Lower leg skin (tissue), 4 donors: Measurements from ENCODE around the gene FRY. TPM values are rescaled to one million over a fixed set of nuclear protein-coding genes. Genes with fewer than 3 reads are reported as not detected.

Experiments
- DNase-seq, 2 donors: peaks; one replicate each; pipeline ENCODE4 v3.0.0-alpha.2; 2019; ENCODE audit warnings: low spot score in 2 of 2
- H3K4me3 ChIP-seq: fragments of 200-600 bp; sonication (generic); 2 replicates; pipeline ENCODE4 v1.5.1; 2017; ENCODE audit warnings: mild to moderate bottlenecking, low read depth; ENCODE audit not compliant: poor library complexity, severe bottlenecking
- POLR2A ChIP-seq, 2 donors: fragments of 450-650 bp; IDR thresholded peaks; one replicate each; pipeline ENCODE4 v1.6.1; 2016 to 2017; ENCODE audit warnings: antibody characterized with exemption in 2 of 2, mild to moderate bottlenecking in 1 of 2, moderate library complexity in 1 of 2
- WGBS, 2 donors: methylation state at CpG; one replicate each; pipeline ENCODE4 v1.1.5; 2018; 5-methylcytosine and 5-hydroxymethylcytosine counted together
- intact Hi-C: fragments of 100-400 bp; cut with DNase I; formaldehyde crosslinking; loops from one replicate; pipeline ENCODE4 v1.15.0; 2023; ENCODE audit warnings: low total_unique reads
- total RNA-seq, 4 donors: library from RNA; depleted of rRNA; stranded (reverse); fragments of >200 nt; gene quantifications; one replicate each; pipeline ENCODE4 v1.1.0, GENCODE V29; 2016
- TF ChIP-seq, protein P1 (sequence below), 3 donors: fragments of 450-650 bp; IDR thresholded peaks; one replicate each; pipeline ENCODE4 v1.5.1; 2016; ENCODE audit warnings: antibody characterized with exemption in 3 of 3, mild to moderate bottlenecking in 3 of 3, moderate library complexity in 2 of 3

Gene FRY
- total RNA-seq, 4 donors from 2014 or later = 24.9 to 39.6 (median 35.9) TPM

DNA sequence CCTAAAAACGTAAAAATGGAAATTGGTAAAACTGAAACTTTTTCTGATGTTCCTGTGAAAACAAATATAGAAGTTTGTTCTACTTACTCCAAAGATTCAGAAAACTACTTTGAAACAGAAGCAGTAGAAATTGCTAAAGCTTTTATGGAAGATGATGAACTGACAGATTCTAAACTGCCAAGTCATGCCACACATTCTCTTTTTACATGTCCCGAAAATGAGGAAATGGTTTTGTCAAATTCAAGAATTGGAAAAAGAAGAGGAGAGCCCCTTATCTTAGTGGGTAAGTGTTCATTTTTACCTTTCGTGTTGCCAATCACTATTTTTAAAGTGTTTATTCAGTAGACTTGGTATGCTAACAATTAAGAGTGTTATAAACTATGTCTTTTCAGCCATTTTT is 309.3 kb downstream of the FRY start:
- H3K4me3 ChIP-seq = no peak overlapping the region
- no peak for TF ChIP-seq POLR2A (IDR thresholded peaks at IDR 0.05)
- 88 to 90% methylated on average over 3 of the region's 3 CpGs for WGBS, 2 donors
- intact Hi-C loops = no loop called here
- DNase-seq = no peak

DNA sequence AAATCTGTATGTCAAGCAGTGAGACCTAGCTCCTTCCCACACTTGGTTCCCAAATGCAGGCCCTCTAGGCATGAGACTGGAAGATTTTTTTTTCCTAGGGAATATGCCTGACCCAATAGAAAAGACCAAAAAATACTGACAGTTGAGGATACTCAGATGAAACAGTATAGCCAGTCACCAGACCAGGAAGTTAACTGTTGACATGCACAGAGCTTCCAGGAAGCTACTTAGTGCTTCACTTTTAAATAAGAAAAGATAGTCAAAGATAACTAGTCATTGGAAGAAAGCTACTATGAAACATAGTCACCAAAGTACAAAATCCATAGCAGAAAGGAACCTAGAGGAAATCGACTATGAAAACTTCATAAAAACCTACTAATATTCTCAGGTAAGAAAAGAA is 316.1 kb downstream of the FRY start:
- WGBS, 2 donors = 95% methylated on average over 1 of the region's 1 CpG
- H3K4me3 ChIP-seq = no peak overlapping the region

More for the DNA sequence above, 316.1 kb downstream of the FRY start:
- intact Hi-C loops = no loop called here
- no peak for TF ChIP-seq POLR2A (IDR thresholded peaks at IDR 0.05)
- TF ChIP-seq, protein P1, sequence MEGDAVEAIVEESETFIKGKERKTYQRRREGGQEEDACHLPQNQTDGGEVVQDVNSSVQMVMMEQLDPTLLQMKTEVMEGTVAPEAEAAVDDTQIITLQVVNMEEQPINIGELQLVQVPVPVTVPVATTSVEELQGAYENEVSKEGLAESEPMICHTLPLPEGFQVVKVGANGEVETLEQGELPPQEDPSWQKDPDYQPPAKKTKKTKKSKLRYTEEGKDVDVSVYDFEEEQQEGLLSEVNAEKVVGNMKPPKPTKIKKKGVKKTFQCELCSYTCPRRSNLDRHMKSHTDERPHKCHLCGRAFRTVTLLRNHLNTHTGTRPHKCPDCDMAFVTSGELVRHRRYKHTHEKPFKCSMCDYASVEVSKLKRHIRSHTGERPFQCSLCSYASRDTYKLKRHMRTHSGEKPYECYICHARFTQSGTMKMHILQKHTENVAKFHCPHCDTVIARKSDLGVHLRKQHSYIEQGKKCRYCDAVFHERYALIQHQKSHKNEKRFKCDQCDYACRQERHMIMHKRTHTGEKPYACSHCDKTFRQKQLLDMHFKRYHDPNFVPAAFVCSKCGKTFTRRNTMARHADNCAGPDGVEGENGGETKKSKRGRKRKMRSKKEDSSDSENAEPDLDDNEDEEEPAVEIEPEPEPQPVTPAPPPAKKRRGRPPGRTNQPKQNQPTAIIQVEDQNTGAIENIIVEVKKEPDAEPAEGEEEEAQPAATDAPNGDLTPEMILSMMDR (IDR thresholded peaks at IDR 0.05) = no peak
- no peak for DNase-seq
